ENCODE measurements around the gene ZSCAN9.
A peak's percentile ranks its signal among the peaks of the same experiment; 100 is the strongest.

The ZSCAN9 gene

DNA sequence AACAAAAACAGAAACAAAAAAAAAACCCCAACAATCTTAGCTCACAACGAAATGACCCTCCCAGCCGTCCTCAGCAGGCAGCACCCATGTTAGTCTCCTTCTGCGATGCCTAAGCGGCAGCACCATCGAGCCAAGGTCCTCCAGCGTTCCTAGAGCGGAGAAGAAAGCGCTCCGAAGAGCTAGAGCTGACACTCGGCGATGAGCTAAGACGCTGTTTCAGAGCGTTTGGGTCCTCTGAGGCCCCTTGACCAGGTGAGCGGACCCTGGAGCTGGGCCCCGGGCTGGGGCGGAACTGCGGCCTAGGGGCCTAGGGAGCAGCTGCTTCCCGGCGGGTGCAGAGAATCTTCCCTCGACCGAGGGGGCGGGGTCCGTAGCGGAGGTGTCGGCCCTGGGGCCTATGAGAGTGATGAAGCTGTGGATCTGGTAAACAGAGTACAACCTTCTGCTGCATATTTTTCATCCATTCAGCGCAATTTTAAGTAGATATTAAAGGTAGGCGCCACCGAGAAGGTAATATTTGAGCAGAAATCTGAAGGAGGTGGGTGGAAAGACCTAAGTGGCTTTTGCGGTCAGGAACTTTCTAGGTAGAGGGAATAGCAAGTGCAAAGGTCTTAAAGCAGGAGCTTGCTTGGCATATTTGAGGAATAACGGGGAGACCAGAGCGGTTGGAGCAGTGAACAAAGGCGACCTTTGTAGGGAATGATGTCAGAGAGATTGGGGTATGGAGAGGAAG, 42.1 kb downstream of the ZSCAN9 start, which contains the start of gene ZSCAN26:
TSS of gene ZSCAN26 (plus strand) at position 182 of the 733 bp plus-strand sequence. CDS start 4,777 bp downstream, outside the sequence.
- DNase-seq (ENCODE audit: low spot score), result peak; percentile 93

GRCh38 chr6:28267695-28268059, 42.6 kb downstream of the ZSCAN9 start:
- DNase-seq (ENCODE audit: low spot score), result no peak

DNA sequence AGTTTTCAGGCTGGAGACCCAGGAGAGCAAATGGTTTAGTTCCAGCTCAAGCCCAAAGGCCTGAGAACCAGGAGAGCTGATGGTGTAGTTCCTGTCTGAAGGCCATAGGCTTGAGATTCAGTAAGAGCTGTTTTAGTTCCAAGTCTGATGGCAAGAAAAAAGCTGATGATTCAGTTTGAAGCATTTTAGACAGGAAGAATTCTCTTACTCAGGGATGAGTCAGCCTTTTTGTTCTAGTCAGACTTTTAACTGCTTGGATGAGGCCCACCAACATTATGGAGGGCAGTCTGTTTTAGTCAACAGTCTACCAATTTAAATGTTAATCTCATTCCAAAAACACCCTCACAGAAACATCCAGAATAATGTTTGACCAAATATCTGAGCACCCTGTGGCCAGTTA, 44.4 kb downstream of the ZSCAN9 start:
- DNase-seq (ENCODE audit: low spot score), result no peak

GRCh38 chr6:28274888-28275287, 49.8 kb downstream of the ZSCAN9 start:
- DNase-seq (ENCODE audit: low spot score), result no peak

DNA sequence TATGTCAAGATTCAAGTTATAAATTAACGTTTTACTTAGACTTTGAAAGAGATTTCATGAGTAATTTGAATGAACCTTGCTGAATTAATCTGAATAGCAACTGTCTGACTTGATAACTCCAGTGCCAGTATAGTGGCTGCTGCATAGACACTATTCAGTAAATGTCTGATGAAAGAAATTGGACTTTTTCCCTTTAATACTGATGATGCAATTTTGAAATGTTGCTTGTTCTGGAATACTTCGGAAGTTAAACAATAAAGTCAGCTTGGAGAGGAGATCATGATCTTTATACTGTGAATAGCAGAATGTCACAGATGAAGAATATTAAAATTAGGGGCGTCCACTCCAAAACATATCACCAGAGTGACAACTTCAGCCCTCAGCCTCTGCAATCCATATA, 52.7 kb downstream of the ZSCAN9 start:
- DNase-seq (ENCODE audit: low spot score), result no peak

DNA sequence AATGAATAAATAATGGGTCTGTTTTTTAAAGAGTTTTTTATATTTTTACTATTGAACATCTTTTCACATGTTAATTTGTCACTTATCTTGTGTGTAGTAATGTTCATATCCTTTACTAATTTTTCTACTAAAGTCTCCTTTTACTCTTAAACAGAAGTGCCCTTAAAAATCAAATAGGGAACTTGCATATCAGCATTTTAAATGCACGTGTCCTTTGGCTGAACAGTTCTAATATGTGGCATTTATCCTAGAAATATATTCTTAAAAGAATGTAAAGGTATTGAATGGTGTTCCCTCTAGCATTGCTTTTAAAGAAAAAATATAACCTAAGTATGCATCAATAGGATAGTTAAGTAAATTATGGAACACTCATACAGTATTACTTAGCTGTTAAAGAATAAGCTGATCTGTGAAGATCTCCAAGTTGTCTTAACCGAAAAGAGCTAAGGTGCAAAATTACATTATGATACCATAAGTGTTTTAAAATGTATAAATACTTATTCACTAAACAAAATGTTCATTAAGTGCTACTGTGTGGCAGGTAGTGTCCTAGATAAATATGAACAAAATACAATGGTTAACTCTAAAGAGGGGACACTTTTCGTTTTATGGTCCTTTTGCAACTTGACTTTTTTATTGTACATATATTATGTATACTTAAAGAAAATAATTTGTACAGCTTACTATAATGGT, 55.7 kb downstream of the ZSCAN9 start:
- no peak for DNase-seq (ENCODE audit: low spot score)

DNA sequence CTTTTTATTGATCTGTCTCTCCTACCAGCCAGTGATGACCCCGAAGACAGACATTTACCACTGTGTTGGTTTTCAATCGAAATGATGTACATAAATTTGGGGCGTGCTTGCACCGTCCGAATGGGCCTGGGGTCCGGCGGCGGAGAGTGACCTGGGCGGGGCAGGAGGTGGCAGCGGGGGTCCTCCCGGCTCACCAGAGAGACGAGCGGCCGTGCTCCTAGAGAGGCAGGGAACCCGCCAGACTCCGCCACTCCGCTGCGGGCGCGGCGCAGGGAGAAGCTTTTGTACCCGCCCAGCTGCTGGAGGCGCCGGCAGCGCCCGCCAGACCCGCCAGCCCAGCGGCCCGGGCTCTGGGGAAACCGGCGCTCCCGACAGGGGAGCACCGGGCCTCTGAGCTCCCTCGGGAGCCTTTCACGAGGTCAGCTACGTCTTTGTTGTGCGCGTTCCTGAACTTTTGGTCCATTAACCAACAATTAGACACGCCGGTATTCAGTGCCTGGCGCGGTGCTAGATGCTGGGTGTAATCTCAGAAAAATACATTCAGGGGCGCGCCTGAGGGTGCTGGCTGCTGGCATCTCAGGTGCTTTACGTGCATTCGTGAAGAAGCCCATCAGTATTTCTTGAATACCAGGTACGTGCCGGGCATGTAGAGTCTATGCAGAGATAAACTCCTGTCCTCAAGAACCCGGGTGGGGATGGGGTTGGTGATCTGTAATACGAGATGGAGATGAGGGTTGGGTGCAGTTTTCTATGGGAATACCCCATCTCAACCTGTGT, 56.4 kb downstream of the ZSCAN9 start, which contains the start of gene PGBD1:
TSS of gene PGBD1 (plus strand) at position 285 of the 777 bp plus-strand sequence. CDS start 2,242 bp downstream, outside the sequence.
- DNase-seq (ENCODE audit: low spot score), result peak; percentile 77

DNA sequence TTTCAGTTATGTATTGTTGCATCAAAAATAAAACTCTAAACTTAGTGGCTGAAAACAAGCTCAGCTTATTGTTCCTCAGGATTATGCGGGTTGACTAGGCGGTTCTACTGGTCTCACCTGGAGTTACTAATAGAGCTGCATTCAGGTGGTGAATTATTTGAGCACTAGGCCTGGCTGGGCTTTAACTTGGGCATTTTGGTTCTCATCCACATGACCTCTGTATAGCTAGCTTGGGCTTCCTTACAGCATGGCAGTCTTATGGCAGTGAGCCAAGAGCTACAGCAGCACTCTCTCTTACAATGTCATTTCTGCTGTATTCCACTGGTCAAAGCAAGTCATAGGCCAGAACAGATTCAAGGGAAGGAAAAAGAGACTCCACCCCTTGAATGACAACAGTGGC, 57.9 kb downstream of the ZSCAN9 start:
- no peak for DNase-seq (ENCODE audit: low spot score)
